HG03354 (cell line): ENCODE results near the gene AKT1.

Experiments
- ATAC-seq: cut with Tn5 transposase; IDR thresholded peaks from one replicate; pipeline ENCODE4 v1.9.1; 2021; ENCODE audit warnings: mild to moderate bottlenecking; ENCODE audit not compliant: unreplicated experiment, poor library complexity, severe bottlenecking

Gene AKT1

GRCh38 chr14:104745431-104745830, 50.1 kb downstream of the AKT1 start:
- no peak for ATAC-seq

DNA sequence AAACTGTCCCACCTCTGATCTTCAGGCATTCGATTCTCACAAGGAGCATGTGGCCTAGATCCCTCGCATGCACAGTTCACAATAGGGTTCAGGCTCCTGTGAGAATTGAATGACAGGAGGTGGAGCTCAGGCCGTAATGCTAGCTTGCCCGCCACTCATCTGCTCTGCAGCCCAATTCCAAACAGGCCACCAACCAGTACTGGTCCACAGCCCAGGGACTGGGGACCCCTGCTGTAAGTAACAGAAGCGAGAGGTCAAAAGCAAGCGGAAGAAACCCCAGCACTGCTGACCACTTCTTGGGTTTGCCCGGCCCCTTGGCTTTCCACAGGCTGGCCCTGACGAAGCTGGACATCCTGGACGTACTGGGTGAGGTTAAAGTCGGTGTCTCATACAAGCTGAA, 51.1 kb downstream of the AKT1 start:
- ATAC-seq, result no peak

GRCh38 chr14:104743461-104744380, 51.8 kb downstream of the AKT1 start:
- no peak for ATAC-seq

GRCh38 chr14:104742586-104743455, 52.7 kb downstream of the AKT1 start:
- ATAC-seq, result no peak

GRCh38 chr14:104741803-104742251, 53.7 kb downstream of the AKT1 start:
- ATAC-seq, result no peak

DNA sequence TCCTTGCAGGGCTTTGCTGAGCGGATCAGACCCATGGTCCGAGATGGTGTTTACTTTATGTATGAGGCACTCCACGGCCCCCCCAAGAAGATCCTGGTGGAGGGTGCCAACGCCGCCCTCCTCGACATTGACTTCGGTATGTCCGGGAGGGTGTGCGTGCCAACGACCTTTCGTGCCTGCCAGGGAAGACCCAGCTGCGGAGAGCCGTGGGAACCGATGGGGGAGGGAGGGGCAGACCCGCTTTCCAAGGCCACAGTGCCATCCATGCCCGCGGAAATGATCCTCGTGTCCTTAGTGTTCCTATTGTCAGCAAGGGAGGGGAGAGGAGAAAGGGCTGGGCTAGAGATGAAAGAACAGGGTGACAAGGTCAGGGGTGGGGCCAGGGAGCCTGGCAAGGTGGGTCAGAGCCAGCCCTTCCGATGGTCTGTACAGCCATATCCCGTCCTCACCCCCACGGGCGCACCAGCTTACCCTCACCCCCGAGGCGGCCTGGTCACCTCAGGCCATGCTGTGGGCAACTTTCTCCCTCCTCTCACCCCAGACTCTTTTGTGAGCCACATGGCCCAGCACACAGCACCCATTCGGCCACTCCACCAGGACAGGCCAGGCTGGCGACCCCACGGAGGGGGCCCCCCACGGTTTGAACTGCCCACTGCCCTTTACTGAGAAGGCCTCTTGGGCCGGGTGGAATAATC, 54.3 kb downstream of the AKT1 start:
- ATAC-seq, result no peak

DNA sequence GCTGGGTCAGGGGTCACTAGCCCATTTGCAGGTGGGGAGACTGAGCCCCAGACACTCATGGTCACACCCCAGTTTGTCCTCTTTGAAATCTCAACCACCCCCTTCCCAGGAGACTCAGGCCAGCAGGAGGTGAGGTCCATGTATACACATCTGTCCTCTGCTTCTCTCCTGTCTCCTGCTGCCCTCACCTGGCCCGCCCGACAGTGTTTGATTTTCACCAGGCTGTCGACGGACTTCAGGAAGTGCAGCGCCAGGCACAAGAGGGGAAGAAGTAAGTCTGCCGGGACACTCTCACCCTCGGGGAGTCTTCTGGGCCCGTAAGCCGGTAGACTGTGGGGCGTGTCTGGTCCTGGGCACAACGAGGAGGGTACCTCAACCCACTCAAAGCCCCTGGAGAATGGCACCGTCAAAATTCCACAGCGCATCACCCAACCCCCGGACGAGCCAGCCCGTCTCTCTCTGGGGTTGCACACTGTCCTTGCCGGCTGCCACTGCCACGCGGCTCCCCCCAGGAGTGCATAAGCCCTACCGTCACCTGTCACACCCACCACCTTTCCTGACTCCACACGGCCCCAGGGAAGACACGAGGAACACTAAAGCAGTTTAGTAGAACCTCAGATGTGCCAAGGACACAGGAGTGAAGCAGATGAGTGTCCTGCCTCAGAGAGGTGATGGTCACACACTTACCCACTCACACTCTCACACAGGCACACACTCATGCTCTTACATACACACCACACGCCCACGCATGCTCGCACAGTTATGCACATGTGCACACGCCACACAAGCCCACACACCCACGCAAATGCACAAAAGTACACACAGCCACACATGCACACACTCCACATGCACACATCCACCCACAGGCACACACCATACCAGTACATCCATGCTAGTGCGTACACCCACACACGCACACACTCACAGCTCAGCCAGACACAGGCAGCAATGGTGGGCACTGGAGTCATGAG, 55.7 kb downstream of the AKT1 start:
- no peak for ATAC-seq

DNA sequence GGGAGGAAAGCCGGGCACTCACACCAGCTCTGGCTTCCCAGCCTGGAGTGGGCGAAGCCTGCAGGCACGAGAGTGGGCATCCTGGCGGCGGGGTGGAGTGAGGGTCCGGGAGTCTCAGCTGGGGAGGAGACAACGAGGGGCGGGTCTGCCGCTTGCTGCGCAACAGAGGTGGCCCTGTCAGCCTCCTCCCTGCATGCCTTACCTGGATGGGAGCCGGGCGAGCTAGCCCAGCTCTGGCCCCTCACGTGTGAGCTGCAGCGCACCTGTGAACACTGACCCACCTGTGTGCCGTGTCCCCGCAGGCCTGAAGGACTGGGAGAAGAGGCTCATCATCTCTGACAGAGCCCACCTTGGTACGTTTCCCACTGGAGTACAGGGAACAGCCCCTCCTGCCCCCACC, 56.5 kb downstream of the AKT1 start:
- no peak for ATAC-seq

DNA sequence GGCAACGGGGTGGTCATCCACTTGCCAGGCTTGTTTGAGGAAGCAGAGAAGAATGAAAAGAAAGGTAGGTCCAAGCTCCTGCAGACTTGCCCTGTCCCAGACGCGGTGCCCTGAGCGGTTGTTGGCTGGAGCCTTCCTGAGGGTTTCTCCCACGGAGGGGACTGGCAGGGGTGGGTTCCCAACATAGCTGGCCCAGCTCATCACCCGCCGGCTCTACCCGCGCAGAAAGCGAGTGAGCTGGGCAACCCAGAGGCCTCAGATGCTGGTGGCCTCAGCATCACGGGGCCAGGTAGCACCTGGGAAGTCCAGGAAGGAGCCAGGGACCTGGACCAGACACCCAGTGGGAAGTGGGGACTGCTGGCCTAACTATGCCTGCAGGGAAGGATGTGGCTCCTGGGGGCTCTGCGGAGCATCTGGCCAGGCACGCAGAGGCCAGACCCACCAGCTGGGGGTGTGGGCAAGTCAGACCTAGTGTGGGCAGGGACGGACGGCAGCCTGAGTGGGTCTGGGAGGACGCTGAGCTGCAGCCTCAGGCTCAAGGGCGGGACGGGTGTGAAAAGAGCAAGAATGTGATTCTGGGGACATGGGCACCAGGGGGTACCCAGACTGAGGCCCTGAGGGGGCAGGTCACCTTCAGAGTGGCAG, 57.1 kb downstream of the AKT1 start:
- ATAC-seq, result no peak

DNA sequence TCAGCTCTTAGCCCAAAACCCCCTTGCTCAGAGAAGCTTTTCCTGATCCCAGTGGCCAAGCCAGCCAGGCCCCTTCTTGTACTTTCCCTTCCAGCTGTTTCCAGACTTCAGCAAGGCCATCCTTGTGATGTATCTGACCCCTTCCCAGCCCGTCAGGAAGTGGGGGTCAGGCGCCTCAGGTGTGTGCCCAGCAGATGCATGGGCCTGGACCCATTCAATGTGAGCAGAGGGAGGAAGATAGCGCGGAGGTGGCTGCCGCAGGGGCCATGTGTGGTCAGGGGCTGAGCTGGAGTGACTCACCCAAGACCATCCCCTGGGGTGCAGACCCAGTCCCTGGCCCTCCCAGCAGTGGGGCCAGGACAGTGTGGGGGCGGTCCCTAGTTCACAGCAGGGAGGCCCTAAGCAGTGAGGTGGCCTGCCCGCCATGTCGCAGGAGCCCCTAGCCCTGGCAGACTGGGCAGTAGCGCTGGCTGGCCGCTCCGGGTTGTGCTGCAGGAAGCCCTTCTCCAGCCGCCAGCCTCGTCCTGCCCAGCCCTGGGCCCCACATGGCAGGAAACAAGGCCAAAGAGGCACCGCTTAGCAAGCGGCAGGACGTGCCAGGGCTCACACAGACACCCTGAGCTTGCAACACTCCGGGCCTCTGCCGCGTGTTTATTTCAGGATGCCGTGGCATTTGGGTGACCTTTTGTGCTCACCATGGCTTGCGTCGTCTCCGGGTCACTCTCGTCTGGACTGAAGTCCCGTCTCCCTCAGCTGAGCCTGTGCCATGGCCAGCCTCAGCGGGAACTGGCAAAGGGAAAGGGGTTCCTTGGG, 59.5 kb downstream of the AKT1 start:
- ATAC-seq, result no peak

- ATAC-seq, result no peak
Observed at GRCh38 chr14:104734991-104735779, 60.4 kb downstream of the AKT1 start.

DNA sequence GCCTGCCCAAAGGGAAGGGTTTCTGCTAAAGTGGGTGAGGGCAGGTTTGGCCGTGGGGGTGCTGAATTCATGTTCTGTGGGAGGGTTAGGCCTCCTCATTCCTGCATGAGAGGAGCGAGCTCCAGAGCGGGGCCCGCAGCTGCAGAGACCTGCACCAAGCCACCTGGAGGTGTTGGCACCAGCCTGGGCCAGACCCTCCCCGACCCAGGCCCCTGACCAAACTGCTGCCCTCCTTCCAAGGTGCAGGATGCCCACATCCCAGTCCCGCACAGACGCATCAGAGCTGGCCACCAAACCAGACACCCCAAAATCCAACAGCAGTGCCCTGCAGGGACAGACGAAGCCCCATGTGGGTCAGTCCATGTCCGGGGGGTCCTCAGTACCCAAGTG, 61.0 kb downstream of the AKT1 start:
- ATAC-seq, result no peak

DNA sequence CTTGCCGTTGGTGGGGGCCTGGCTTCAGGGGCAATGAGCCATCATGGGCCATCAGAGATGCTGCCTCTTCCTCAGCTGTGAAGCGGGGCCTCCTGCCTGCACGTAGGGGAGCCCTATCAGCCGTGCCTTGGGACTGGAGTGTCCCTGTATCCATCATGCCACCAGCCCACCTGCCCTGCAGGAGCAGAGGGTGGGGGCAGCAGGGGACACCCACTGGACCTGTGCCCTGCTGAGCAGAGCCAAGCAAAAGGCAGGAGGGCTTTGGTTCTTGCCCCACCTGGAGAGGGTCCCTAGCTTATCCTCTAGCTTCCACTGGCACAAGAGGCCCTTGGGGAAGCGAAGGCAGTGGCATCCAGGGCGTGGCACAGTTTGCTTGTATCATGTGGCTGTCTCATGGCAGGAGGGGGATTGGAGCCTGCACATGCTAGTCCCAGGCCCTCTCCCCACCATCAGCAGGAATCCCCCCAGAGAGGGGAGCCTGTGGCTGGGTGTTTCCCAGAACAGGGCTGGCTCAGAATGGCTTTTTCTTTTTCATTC, 61.4 kb downstream of the AKT1 start:
- ATAC-seq, result no peak

DNA sequence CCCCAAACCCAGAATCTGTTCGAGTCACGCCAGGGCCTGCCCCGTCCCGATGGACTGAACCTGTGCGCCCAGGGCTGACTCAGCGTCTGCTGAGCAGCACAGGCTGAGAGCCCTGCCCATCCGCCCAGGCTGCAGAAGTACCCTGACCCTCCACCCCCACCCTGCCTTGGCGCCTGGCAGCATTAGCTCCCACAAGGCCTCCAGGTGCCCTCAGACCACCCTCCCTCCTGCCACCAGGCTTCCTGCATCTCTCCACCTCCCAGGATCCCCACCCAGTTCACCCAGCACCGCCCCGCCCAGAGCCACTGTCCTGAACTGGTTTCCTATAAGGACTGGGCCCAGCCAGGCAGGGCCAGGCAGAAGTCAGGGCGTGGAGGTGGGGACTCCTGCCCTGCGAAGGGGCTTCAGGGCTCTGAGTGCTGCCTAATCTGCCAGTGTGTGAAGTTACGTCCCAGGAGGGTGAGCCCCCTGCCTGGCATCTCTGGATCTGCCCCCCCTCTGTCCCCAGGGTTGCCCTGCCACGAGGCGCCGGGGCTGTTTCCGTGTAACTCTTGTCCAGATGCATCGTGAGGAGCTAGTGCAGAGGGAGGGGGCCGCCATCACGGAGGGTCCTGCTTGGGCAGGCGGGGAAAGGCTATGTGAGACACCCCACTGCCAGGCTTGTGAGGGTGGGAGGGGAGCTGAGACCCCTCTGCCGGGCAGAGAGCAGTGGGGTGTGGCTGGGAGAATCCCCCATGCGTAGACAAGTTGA, 62.4 kb downstream of the AKT1 start:
- ATAC-seq, result no peak

GRCh38 chr14:104732355-104732804, 63.2 kb downstream of the AKT1 start:
- no peak for ATAC-seq
